HCT116 (cell line): ENCODE measurements around the gene PEAK3. TPM values are rescaled to one million over a fixed set of nuclear protein-coding genes. Genes with fewer than 3 reads are reported as not detected.

Experiments used
- ATAC-seq: fragments of 200-7000 bp; cut with Tn5 transposase; 2 replicates; pipeline ENCODE4 v1.9.1; 2020; ENCODE audit warnings: mild to moderate bottlenecking, moderate library complexity
- BruUV-seq: library from RNA; stranded (reverse); fragments of 400-500 nt; replicated peaks from 2 replicates; lab custom pipeline; 2021; lab: Mats Ljungman, UMichigan
- CTCF ChIA-PET: fragments of 300-600 bp; sonication (Branson Sonifier 250); formaldehyde crosslinking; loops from one replicate; lab custom pipeline; 2021; ENCODE audit warnings: antibody characterized with exemption; lab: Charles Lee
- POLR2A ChIA-PET: fragments of 300-600, 350-600 bp; sonication (Branson Sonifier 250); formaldehyde crosslinking; loops from one replicate; lab custom pipeline; 2021; ENCODE audit warnings: antibody characterized with exemption; lab: Charles Lee
- RAD21 ChIA-PET, 2 experiments: fragments of 300-600 bp; sonication (Branson Sonifier 250); formaldehyde crosslinking; loops; one replicate each; lab custom pipeline; 2023; ENCODE audit warnings: low total read pairs in 2 of 2; ENCODE audit not compliant: uncharacterized antibody in 2 of 2, unreplicated experiment in 2 of 2, low non-redundant PET in 1 of 2; lab: Charles Lee
- DNase-seq: peaks from one replicate; pipeline ENCODE4 v3.0.0-alpha.2; 2010; ENCODE audit warnings: low read depth, low spot score
- H2AFZ ChIP-seq: fragments of 200-600 bp; shearing (Covaris generic), sonication (generic); 2 replicates; pipeline ENCODE4 v1.6.1; 2017; ENCODE audit warnings: low read depth, mixed run types, mixed read lengths, antibody characterized with exemption, low read length; ENCODE audit not compliant: poor library complexity, severe bottlenecking
- H3K27ac ChIP-seq: 2 replicates; pipeline ENCODE4 v1.5.1; 2012; ENCODE audit warnings: low read depth, low read length
- H3K27me3 ChIP-seq: fragments of 200-600 bp; sonication (generic); 2 replicates; pipeline ENCODE4 v1.6.1; 2016; ENCODE audit warnings: mixed run types, low read length, mixed read lengths; ENCODE audit not compliant: insufficient read depth
- H3K36me3 ChIP-seq, 2 experiments: fragments of 200-500 bp in 1 of 2; fragments of 200-600 bp in 1 of 2; sonication (Bioruptor generic) in 1 of 2; sonication (generic) in 1 of 2; 2 replicates each; pipeline versions ENCODE4 v1.5.1 to v1.6.1; 2014 to 2016; ENCODE audit warnings: low read length in 2 of 2, inconsistent platforms in 1 of 2, mixed read lengths in 1 of 2, mixed run types in 1 of 2; ENCODE audit not compliant: insufficient read depth in 2 of 2, control insufficient read depth in 1 of 2
- H3K4me1 ChIP-seq, 2 experiments: fragments of 200-600 bp in 1 of 2; sonication (generic) in 1 of 2; 2 replicates each; pipeline versions ENCODE4 v1.5.1 to v1.6.1; 2012 to 2017; ENCODE audit warnings: low read length in 2 of 2, inconsistent platforms in 1 of 2, mild to moderate bottlenecking in 1 of 2, mixed read lengths in 1 of 2, mixed run types in 1 of 2, moderate library complexity in 1 of 2; ENCODE audit not compliant: insufficient read depth in 2 of 2, control insufficient read depth in 1 of 2
- H3K4me2 ChIP-seq: fragments of 200-600 bp; sonication (generic); 2 replicates; pipeline ENCODE4 v1.6.1; 2017; ENCODE audit warnings: mixed run types, low read length, mixed read lengths
- H3K4me3 ChIP-seq, 2 experiments: fragments of 200-600 bp in 1 of 2; sonication (generic) in 1 of 2; replicated peaks in 1 of 2; 2 replicates each; pipeline ENCODE4 v1.5.1; 2011 to 2016; ENCODE audit warnings: low read length in 2 of 2, control low read depth in 1 of 2, low read depth in 1 of 2, mild to moderate bottlenecking in 1 of 2, mixed read lengths in 1 of 2, mixed run types in 1 of 2
- H3K79me2 ChIP-seq: fragments of 200-600 bp; sonication (generic); 2 replicates; pipeline ENCODE4 v1.6.1; 2017; ENCODE audit warnings: mild to moderate bottlenecking, mixed run types, low read length, moderate library complexity, mixed read lengths; ENCODE audit not compliant: insufficient read depth
- H3K9ac ChIP-seq: fragments of 200-600 bp; sonication (generic); 2 replicates; pipeline ENCODE4 v1.6.1; 2016; ENCODE audit warnings: low read length, mixed read lengths
- H3K9me2 ChIP-seq: fragments of 200-600 bp; sonication (generic), shearing (Covaris generic); 2 replicates; pipeline ENCODE4 v1.6.1; 2017; ENCODE audit warnings: mixed run types, mild to moderate bottlenecking, moderate library complexity; ENCODE audit not compliant: insufficient read depth
- H3K9me3 ChIP-seq, 2 experiments: fragments of 200-500 bp in 1 of 2; fragments of 200-600 bp in 1 of 2; sonication (Bioruptor generic) in 1 of 2; sonication (generic) in 1 of 2; 2 replicates each; pipeline ENCODE4 v1.6.1; 2014 to 2017; ENCODE audit warnings: low read length in 2 of 2, mixed read lengths in 2 of 2, inconsistent platforms in 1 of 2, low read depth in 1 of 2, mild to moderate bottlenecking in 1 of 2, mixed run types in 1 of 2, moderate library complexity in 1 of 2; ENCODE audit not compliant: control insufficient read depth in 1 of 2, insufficient read depth in 1 of 2
- H4K20me1 ChIP-seq: fragments of 200-600 bp; sonication (generic), shearing (Covaris generic); 2 replicates; pipeline ENCODE4 v1.6.1; 2017; ENCODE audit warnings: mixed run types, mild to moderate bottlenecking, moderate library complexity; ENCODE audit not compliant: insufficient read depth
- CBX3 ChIP-seq: IDR thresholded peaks from 2 replicates; pipeline ENCODE4 v1.6.1; 2012; ENCODE audit warnings: low read depth
- CTCF ChIP-seq, 3 experiments: fragments of 200-600 bp in 1 of 3; sonication (generic) in 1 of 3; IDR thresholded peaks in 2 of 3; conservative IDR thresholded peaks in 1 of 3; 2 replicates each; pipeline ENCODE4 v1.5.1; 2012 to 2017; ENCODE audit warnings: low read depth in 2 of 3, low read length in 2 of 3, antibody characterized with exemption in 1 of 3, borderline replicate concordance in 1 of 3, control low read depth in 1 of 3, mild to moderate bottlenecking in 1 of 3, mixed read lengths in 1 of 3, mixed run types in 1 of 3, moderate library complexity in 1 of 3; ENCODE audit not compliant: insufficient read depth in 1 of 3
- ELF1 ChIP-seq: IDR thresholded peaks from 2 replicates; pipeline ENCODE4 v1.6.1; 2012; ENCODE audit warnings: low read depth, borderline replicate concordance
- EZH2 ChIP-seq: fragments of 200-600 bp; sonication (generic); IDR thresholded peaks from 2 replicates; pipeline ENCODE4 v1.6.1; 2017; ENCODE audit warnings: antibody characterized with exemption, mixed run types
- EZH2phosphoT487 ChIP-seq: fragments of 200-600 bp; IDR thresholded peaks from 2 replicates; pipeline ENCODE4 v1.6.1; 2018; ENCODE audit warnings: antibody characterized with exemption, borderline replicate concordance
- FOSL1 ChIP-seq: IDR thresholded peaks from 2 replicates; pipeline ENCODE4 v1.6.1; 2012; ENCODE audit warnings: low read depth
- JUND ChIP-seq: IDR thresholded peaks from 2 replicates; pipeline ENCODE4 v1.6.1; 2012
- POLR2A ChIP-seq: IDR thresholded peaks from 2 replicates; pipeline ENCODE4 v1.7.0; 2011; ENCODE audit warnings: borderline replicate concordance; ENCODE audit not compliant: insufficient read depth, insufficient read length; ENCODE audit errors: extremely low read depth
- POLR2AphosphoS5 ChIP-seq: IDR thresholded peaks from 2 replicates; pipeline ENCODE4 v1.6.1; 2011; ENCODE audit warnings: mild to moderate bottlenecking, low read depth, low read length, moderate library complexity
- SP1 ChIP-seq: IDR thresholded peaks from 2 replicates; pipeline ENCODE4 v1.6.1; 2012; ENCODE audit warnings: low read depth
- TCF7L2 ChIP-seq: IDR thresholded peaks from 2 replicates; pipeline ENCODE4 v1.7.0; 2011; ENCODE audit warnings: borderline replicate concordance, inconsistent platforms; ENCODE audit not compliant: insufficient read depth, insufficient read length; ENCODE audit errors: extremely low read depth
- YY1 ChIP-seq: IDR thresholded peaks from 2 replicates; pipeline ENCODE4 v1.6.1; 2011; ENCODE audit warnings: low read length, low read depth, moderate library complexity, mild to moderate bottlenecking; ENCODE audit not compliant: insufficient replicate concordance; ENCODE audit errors: extremely low read depth
- ZFX ChIP-seq: fragments of 450-650 bp; IDR thresholded peaks from 2 replicates; pipeline ENCODE4 v1.6.1; 2017
- ZNF274 ChIP-seq: fragments of 200-500 bp; sonication (Bioruptor generic); IDR thresholded peaks from 2 replicates; pipeline ENCODE4 v1.6.1; 2014; ENCODE audit warnings: mild to moderate bottlenecking, low read depth, low read length, inconsistent platforms
- intact Hi-C: fragments of 100-400 bp; cut with micrococcal nuclease; formaldehyde crosslinking; loops from 2 replicates; pipeline ENCODE4 v1.10.0; 2022
- total RNA-seq: library from RNA; stranded (reverse); gene quantifications from one replicate; pipeline ENCODE4 v1.2.1, GENCODE V29; 2021; ENCODE audit not compliant: unreplicated experiment
- TF ChIP-seq, protein P1 (sequence below): IDR thresholded peaks from 2 replicates; pipeline ENCODE4 v1.6.1; 2012
- TF ChIP-seq, protein P2 (sequence below): IDR thresholded peaks from 2 replicates; pipeline ENCODE4 v1.6.1; 2011; ENCODE audit warnings: mild to moderate bottlenecking, low read length, moderate library complexity; ENCODE audit not compliant: insufficient replicate concordance; ENCODE audit errors: extremely low read depth
- TF ChIP-seq, protein P3 (sequence below): IDR thresholded peaks from 2 replicates; pipeline ENCODE4 v1.6.1; 2012

Gene PEAK3
- total RNA-seq, 1 experiment from 2014 or later = not detected

GRCh38 chr19:2233601-2234280, 48.2 kb downstream of the PEAK3 start:
- CTCF ChIA-PET = no interaction called here
- H3K4me1 ChIP-seq = peaks cover 14 to 31% of the 10 kb centered on the region in 2 experiments; a peak in 3 of 4 replicates
- H3K27ac ChIP-seq = peak overlapping the region; percentile 35; the same call in 1 of the 2 replicates
- peaks cover 6% of the 10 kb centered on the region; the same call in 1 of the 2 replicates for H4K20me1 ChIP-seq
- no peak overlapping the region for H3K4me3 ChIP-seq
- H3K36me3 ChIP-seq = peaks cover 5 to 27% of the 10 kb centered on the region in 2 experiments; a peak in 2 of 4 replicates
- intact Hi-C loops = no loop called here
- no TSS peak for BruUV-seq
- TF ChIP-seq ZFX = no peak
- TF ChIP-seq TCF7L2 = no peak
- no peak for TF ChIP-seq JUND
- TF ChIP-seq, protein P1, sequence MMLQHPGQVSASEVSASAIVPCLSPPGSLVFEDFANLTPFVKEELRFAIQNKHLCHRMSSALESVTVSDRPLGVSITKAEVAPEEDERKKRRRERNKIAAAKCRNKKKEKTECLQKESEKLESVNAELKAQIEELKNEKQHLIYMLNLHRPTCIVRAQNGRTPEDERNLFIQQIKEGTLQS = no peak
- TF ChIP-seq, protein P2, sequence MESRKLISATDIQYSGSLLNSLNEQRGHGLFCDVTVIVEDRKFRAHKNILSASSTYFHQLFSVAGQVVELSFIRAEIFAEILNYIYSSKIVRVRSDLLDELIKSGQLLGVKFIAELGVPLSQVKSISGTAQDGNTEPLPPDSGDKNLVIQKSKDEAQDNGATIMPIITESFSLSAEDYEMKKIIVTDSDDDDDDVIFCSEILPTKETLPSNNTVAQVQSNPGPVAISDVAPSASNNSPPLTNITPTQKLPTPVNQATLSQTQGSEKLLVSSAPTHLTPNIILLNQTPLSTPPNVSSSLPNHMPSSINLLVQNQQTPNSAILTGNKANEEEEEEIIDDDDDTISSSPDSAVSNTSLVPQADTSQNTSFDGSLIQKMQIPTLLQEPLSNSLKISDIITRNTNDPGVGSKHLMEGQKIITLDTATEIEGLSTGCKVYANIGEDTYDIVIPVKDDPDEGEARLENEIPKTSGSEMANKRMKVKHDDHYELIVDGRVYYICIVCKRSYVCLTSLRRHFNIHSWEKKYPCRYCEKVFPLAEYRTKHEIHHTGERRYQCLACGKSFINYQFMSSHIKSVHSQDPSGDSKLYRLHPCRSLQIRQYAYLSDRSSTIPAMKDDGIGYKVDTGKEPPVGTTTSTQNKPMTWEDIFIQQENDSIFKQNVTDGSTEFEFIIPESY = no peak
- TF ChIP-seq CBX3 = no peak
- TF ChIP-seq, protein P3, sequence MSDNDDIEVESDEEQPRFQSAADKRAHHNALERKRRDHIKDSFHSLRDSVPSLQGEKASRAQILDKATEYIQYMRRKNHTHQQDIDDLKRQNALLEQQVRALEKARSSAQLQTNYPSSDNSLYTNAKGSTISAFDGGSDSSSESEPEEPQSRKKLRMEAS = no peak
- no peak for TF ChIP-seq EZH2phosphoT487
- TF ChIP-seq CTCF (IDR thresholded peaks at IDR 0.05 in 2 of 3, conservative IDR thresholded peaks at IDR 0.05 in 1 of 3; ENCODE audit: borderline replicate concordance in 1 of 3, insufficient read depth in 1 of 3, low read depth in 2 of 3, low read length in 2 of 3) = no peak
- no peak for TF ChIP-seq SP1
- no peak for TF ChIP-seq POLR2A
- TF ChIP-seq EZH2 = no peak
- TF ChIP-seq ZNF274 = no peak
- no peak for TF ChIP-seq POLR2AphosphoS5
- TF ChIP-seq YY1 = no peak
- TF ChIP-seq ELF1 = no peak
- TF ChIP-seq FOSL1 = no peak
- H2AFZ ChIP-seq = no peak overlapping the region
- peaks cover 56% of the 10 kb centered on the region for H3K79me2 ChIP-seq
- no peaks in the 10 kb centered on the region for H3K9me2 ChIP-seq
- RAD21 ChIA-PET = no interaction called here
- no peak overlapping the region for H3K9ac ChIP-seq
- ATAC-seq = no peak
- no peaks in the 10 kb centered on the region for H3K9me3 ChIP-seq
- POLR2A ChIA-PET = no interaction called here
- no peak for DNase-seq
- H3K4me2 ChIP-seq = no peak overlapping the region
- H3K27me3 ChIP-seq = no peaks in the 10 kb centered on the region
